Activated T-helper 1 cell treated with anti-CD3 and anti-CD28 coated beads, Interleukin-12 subunit alpha, Interleukin-12 subunit beta, Interleukin-2, Interleukin-4 antibody, amounts not matched to agents 30 ng/mL and 10 ng/mL and 1 ng/mL, durations not matched to agents 14 hours and 24 hours and 36 hours (primary cell): ENCODE data around the gene STAT5A. TPM values are rescaled to one million over a fixed set of nuclear protein-coding genes. Genes with fewer than 3 reads are reported as not detected.

Source experiments
- DNase-seq: peaks from one replicate; pipeline ENCODE4 v3.0.0; 2021; ENCODE audit warnings: low spot score
- H3K27ac Mint-ChIP-seq: one replicate; pipeline ENCODE4 v1.8.0; 2021; ENCODE audit warnings: mild to moderate bottlenecking, mixed read lengths
- H3K27me3 Mint-ChIP-seq: one replicate; pipeline ENCODE4 v1.8.0; 2022; ENCODE audit warnings: mild to moderate bottlenecking, moderate library complexity, mixed read lengths; ENCODE audit not compliant: insufficient read depth
- H3K36me3 Mint-ChIP-seq: one replicate; pipeline ENCODE4 v1.8.0; 2021; ENCODE audit warnings: low read depth, mixed read lengths
- H3K4me1 Mint-ChIP-seq: one replicate; pipeline ENCODE4 v1.8.0; 2021; ENCODE audit warnings: low read depth, mixed read lengths
- H3K4me3 Mint-ChIP-seq: one replicate; pipeline ENCODE4 v1.8.0; 2021; ENCODE audit warnings: mild to moderate bottlenecking, moderate library complexity, mixed read lengths
- H3K9me3 Mint-ChIP-seq: one replicate; pipeline ENCODE4 v1.8.0; 2021; ENCODE audit warnings: mixed read lengths
- intact Hi-C: fragments of 100-400 bp; cut with micrococcal nuclease; formaldehyde crosslinking; loops from one replicate; pipeline ENCODE4 v1.15.1; 2024
- total RNA-seq: library from RNA; stranded (reverse); gene quantifications from 2 replicates; pipeline ENCODE4 v1.2.3, GENCODE V29; 2022

The STAT5A gene
- total RNA-seq, 1 donor from 2014 or later: 381 TPM

- H3K4me3 Mint-ChIP-seq: no peak overlapping the region
- H3K36me3 Mint-ChIP-seq: peaks cover 18% of the 10 kb centered on the region
- intact Hi-C loops: loop anchor here (10.0 kb wide), 1 partner anchor 682 kb away; the partner anchor contains the start of gene AARSD1
- no peak for DNase-seq
- H3K27ac Mint-ChIP-seq: peak overlapping the region; percentile 35
- H3K27me3 Mint-ChIP-seq: no peaks in the 10 kb centered on the region
- peaks cover 46% of the 10 kb centered on the region for H3K4me1 Mint-ChIP-seq
- no peaks in the 10 kb centered on the region for H3K9me3 Mint-ChIP-seq
Observed at GRCh38 chr17:42282478-42283080, 5.7 kb upstream of the STAT5A start.

DNA sequence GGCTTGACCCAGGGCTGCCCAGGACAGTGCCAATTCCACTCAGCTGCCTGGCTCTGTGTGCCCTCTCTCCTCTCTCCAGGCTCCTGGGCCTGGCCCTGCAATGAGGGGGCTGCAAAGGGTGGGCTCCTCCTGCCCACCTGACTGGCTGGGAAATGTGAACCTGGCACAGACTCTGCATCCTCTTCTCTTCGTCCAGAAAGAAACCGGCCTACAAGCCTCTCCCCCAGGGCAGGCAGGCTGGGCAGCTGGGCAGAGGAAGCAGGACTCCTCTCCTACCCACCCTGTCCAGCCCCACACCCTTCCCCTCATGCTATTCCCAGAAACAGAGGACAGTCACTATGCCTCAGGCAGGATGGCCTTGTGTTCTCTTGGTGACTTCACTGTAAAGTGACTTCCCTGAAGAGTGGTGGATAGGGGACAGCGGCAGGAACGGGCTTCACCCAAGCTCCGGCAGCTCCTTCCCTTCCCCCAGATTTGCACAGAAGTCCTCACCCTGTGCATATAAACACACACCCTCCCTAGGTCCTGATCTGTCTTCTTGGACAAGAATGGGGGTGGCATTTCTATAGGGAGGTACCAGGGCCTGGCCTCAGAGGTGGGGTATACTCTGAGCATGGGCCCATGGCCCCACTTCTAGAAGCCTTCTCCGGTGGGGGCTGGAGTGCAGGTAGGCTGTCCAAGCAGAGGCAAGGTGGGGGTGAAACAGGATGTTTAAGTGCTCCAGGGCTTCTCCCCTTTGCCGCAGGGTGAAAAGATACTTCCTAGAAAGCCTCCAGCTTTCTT lies 4.9 kb upstream of the STAT5A start:
- Mint-ChIP-seq H3K4me1 (peaks cover 43% of the 10 kb centered on the region), H3K27ac (no peak overlapping the region), H3K36me3 (peaks cover 17% of the 10 kb centered on the region), H3K27me3 (no peaks in the 10 kb centered on the region), H3K4me3 (no peak overlapping the region), H3K9me3 (no peaks in the 10 kb centered on the region)
- intact Hi-C loops: loop anchor here (10.0 kb wide), 1 partner anchor 681 kb away; the partner anchor contains the start of gene AARSD1
- DNase-seq: no peak

GRCh38 chr17:42284024-42284369 lies 4.3 kb upstream of the STAT5A start:
- Mint-ChIP-seq H3K36me3 (peaks cover 18% of the 10 kb centered on the region), H3K4me1 (peaks cover 43% of the 10 kb centered on the region), H3K27me3 (no peaks in the 10 kb centered on the region), H3K27ac (no peak overlapping the region), H3K4me3 (no peak overlapping the region), H3K9me3 (no peaks in the 10 kb centered on the region)
- no peak for DNase-seq
- intact Hi-C loops: loop anchor here (10.0 kb wide), 1 partner anchor 681 kb away; the partner anchor contains the start of gene AARSD1

GRCh38 chr17:42284566-42284965 lies 3.7 kb upstream of the STAT5A start:
- no peaks in the 10 kb centered on the region for H3K27me3 Mint-ChIP-seq
- H3K4me1 Mint-ChIP-seq: peaks cover 47% of the 10 kb centered on the region
- H3K36me3 Mint-ChIP-seq: peaks cover 21% of the 10 kb centered on the region
- DNase-seq: no peak
- no peak overlapping the region for H3K4me3 Mint-ChIP-seq
- intact Hi-C loops: loop anchor here (10.0 kb wide), 1 partner anchor 680 kb away; the partner anchor contains the start of gene AARSD1
- H3K27ac Mint-ChIP-seq: no peak overlapping the region
- no peaks in the 10 kb centered on the region for H3K9me3 Mint-ChIP-seq

DNA sequence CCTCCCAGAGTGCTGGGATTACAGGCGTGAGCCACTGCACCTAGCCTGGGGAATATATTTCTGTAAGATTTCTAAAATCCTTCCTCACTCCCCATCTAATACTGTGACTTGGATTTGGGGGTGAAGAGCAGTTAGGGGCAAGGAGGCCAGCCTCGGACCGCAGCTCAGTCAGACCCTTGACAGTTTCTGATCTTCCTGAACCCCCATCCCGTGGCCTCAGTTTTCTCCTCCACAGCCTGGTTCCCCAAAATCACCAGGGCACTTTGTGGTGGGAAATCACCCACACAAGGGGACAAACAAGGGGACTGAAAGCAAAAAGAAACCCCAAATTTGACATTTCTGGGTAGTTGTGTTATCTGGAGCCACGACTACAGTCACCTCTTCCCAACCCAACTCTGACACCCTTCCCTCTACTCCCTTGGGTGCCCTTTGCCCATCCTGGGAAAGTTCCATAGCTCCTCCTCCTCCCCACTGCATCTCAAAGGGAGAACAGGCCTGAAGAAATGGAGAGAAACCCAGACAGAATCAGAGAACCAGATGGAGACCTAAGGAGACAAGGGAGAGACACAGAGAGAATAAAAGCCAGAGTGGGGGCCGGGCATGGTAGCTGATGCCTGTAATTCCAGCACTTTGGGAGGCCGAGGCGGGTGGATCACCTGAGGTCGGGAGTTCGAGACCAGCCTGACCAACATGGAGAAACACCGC lies 2.8 kb upstream of the STAT5A start:
- H3K27me3 Mint-ChIP-seq: no peaks in the 10 kb centered on the region
- peak overlapping the region; percentile 55 for H3K27ac Mint-ChIP-seq
- H3K4me1 Mint-ChIP-seq: peaks cover 56% of the 10 kb centered on the region
- no peaks in the 10 kb centered on the region for H3K9me3 Mint-ChIP-seq
- peak overlapping the region; percentile 98 for H3K4me3 Mint-ChIP-seq
- peaks cover 26% of the 10 kb centered on the region for H3K36me3 Mint-ChIP-seq
- intact Hi-C loops: loop anchor here (5.0 to 10.0 kb wide), 2 partner anchors 368 to 679 kb away; partner anchors contain the start of genes AARSD1 and ACLY
- no peak for DNase-seq

DNA sequence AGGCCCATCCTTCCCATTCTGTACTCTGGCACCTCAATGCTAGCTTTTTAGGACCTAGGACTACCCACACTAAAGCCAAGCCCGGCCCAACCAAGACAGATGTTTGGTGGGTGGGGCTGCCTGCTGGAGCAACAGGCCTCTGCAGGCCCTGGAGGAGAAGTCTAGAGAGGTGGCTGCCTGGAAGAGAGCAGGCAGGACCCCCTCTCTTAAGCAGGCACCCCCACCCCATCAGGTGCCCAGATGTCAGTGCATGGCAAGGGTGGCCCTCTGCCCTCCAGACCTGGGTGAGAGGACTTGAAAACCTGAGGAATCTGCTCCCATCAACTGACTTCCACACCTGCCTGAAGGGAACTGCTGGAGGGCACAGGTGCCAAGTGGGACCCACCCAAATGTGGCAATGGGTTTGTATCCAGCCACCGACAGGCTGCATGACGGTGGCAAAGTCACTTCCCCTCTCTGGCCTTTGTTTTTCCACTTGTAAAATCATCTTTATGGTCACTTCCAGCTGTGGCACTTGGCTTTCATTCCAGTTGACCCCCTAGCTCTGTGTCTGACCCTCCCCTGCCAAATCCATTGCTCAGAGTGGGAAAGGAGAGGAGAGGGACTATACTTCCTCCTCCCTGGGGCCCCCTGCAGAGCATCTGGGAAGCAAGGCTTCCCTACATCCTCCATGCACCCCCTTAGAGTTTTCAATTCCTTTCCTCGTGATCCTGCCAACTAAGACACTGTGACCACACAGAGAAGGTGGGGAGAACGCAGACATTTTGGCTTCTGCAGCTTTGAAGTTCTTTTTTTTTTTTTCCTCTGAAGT lies 1.7 kb upstream of the STAT5A start:
- DNase-seq: no peak
- peaks cover 31% of the 10 kb centered on the region for H3K36me3 Mint-ChIP-seq
- H3K4me3 Mint-ChIP-seq: peak overlapping the region; percentile 98
- H3K9me3 Mint-ChIP-seq: no peaks in the 10 kb centered on the region
- H3K27me3 Mint-ChIP-seq: no peaks in the 10 kb centered on the region
- H3K27ac Mint-ChIP-seq: peak overlapping the region; percentile 93
- H3K4me1 Mint-ChIP-seq: peaks cover 67% of the 10 kb centered on the region
- intact Hi-C loops: loop anchor here (5.0 to 10.0 kb wide), 2 partner anchors 369 to 678 kb away; partner anchors contain the start of genes AARSD1 and ACLY

- Mint-ChIP-seq H3K9me3 (no peaks in the 10 kb centered on the region), H3K27me3 (no peaks in the 10 kb centered on the region), H3K36me3 (peaks cover 35% of the 10 kb centered on the region), H3K4me3 (peak overlapping the region; percentile 98), H3K27ac (peak overlapping the region; percentile 93), H3K4me1 (peaks cover 71% of the 10 kb centered on the region)
- intact Hi-C loops: loop anchor here (5.0 to 10.0 kb wide), 2 partner anchors 370 to 677 kb away; partner anchors contain the start of genes AARSD1 and ACLY
- no peak for DNase-seq
Observed at GRCh38 chr17:42287305-42287976, 857 bp upstream of the STAT5A start.

GRCh38 chr17:42288803-42289610 lies 709 bp downstream of the STAT5A start:
- Mint-ChIP-seq H3K4me3 (peak overlapping the region; percentile 91), H3K9me3 (no peaks in the 10 kb centered on the region), H3K36me3 (peaks cover 40% of the 10 kb centered on the region), H3K27me3 (no peaks in the 10 kb centered on the region), H3K4me1 (peaks cover 65% of the 10 kb centered on the region), H3K27ac (peak overlapping the region; percentile 80)
- intact Hi-C loops: loop anchor here (1.0 to 10.0 kb wide), 8 partner anchors 14 to 676 kb away; partner anchors contain the start of genes AARSD1, ACLY, ATP6V0A1 and HCRT
- peak; percentile 53 for DNase-seq

GRCh38 chr17:42289611-42290181 lies 1.4 kb downstream of the STAT5A start:
- no peaks in the 10 kb centered on the region for H3K9me3 Mint-ChIP-seq
- DNase-seq: no peak
- peaks cover 66% of the 10 kb centered on the region for H3K4me1 Mint-ChIP-seq
- H3K4me3 Mint-ChIP-seq: peak overlapping the region; percentile 91
- intact Hi-C loops: loop anchor here (1.0 to 10.0 kb wide), 8 partner anchors 14 to 675 kb away; partner anchors contain the start of genes AARSD1, ACLY and HCRT
- peak overlapping the region; percentile 80 for H3K27ac Mint-ChIP-seq
- peaks cover 44% of the 10 kb centered on the region for H3K36me3 Mint-ChIP-seq
- no peaks in the 10 kb centered on the region for H3K27me3 Mint-ChIP-seq

DNA sequence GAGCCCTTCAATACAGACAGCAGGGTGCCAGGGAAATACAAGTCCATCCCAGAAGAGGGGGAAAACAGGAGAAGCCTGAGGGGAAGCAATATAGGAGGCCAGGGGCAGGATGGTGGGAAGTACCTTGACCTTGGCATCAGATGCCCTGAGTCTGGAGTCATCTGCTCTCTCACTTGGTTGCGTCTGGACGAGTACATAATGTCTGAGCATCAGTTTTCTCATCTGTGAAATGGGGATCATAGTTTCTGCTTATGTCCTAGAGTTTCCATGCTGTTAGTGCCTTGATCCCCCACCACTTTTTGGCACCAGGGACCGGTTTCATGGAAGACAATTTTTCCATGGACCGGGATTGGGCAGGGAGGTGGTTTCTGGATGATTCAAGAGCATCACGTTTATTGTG lies 2.3 kb downstream of the STAT5A start:
- peak overlapping the region; percentile 91 for H3K4me3 Mint-ChIP-seq
- intact Hi-C loops: loop anchor here (1.0 kb wide), 3 partner anchors 19 to 50 kb away; no protein-coding TSS in a partner anchor
- H3K27me3 Mint-ChIP-seq: no peaks in the 10 kb centered on the region
- H3K27ac Mint-ChIP-seq: peak overlapping the region; percentile 80
- no peaks in the 10 kb centered on the region for H3K9me3 Mint-ChIP-seq
- peaks cover 67% of the 10 kb centered on the region for H3K4me1 Mint-ChIP-seq
- no peak for DNase-seq
- H3K36me3 Mint-ChIP-seq: peaks cover 51% of the 10 kb centered on the region

DNA sequence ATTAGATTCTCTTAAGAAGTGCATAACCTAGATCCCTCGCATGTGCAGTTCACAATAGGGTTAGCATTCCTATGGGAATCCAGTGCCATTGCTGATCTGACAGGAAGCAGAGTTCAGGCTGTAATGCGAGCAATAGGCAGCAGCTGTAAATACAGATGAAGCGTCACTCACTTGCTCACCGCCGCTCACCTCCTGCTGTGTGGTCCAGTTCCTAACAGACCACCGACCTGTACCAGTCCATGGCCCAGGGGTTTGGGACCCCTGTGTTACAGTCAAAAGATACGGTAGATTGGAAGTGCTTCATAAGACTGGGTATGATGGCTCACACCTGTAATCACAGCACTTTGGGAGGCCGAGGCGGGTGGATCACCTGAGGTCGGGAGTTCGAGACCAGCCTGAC lies 2.8 kb downstream of the STAT5A start:
- Mint-ChIP-seq H3K4me1 (peaks cover 65% of the 10 kb centered on the region), H3K36me3 (peaks cover 56% of the 10 kb centered on the region), H3K27ac (peak overlapping the region; percentile 80), H3K27me3 (no peaks in the 10 kb centered on the region), H3K9me3 (no peaks in the 10 kb centered on the region), H3K4me3 (peak overlapping the region; percentile 91)
- intact Hi-C loops: no loop called here
- DNase-seq: no peak
